Activated T-helper 17 cell treated with anti-CD3 and anti-CD28 coated beads, Interleukin-2, amount 50 U/mL, for 72 hours (primary cell): ENCODE results near the gene GASK1B. TPM values are rescaled to one million over a fixed set of nuclear protein-coding genes. Genes with fewer than 3 reads are reported as not detected.

Experiments used
- ATAC-seq: fragments of 150-1000 bp; cut with Tn5 transposase; replicated peaks from 2 replicates; pipeline ENCODE4 v1.10.0; 2021; ENCODE audit warnings: mild to moderate bottlenecking, moderate library complexity
- H3K27ac Mint-ChIP-seq: one replicate; pipeline ENCODE4 v1.8.0; 2022; ENCODE audit warnings: mixed read lengths
- H3K27me3 Mint-ChIP-seq: one replicate; pipeline ENCODE4 v1.8.0; 2022; ENCODE audit warnings: mixed read lengths
- H3K36me3 Mint-ChIP-seq: one replicate; pipeline ENCODE4 v1.8.0; 2022; ENCODE audit warnings: low read depth, mild to moderate bottlenecking, mixed read lengths
- H3K4me1 Mint-ChIP-seq: one replicate; pipeline ENCODE4 v1.8.0; 2022; ENCODE audit warnings: mixed read lengths
- H3K4me3 Mint-ChIP-seq: one replicate; pipeline ENCODE4 v1.8.0; 2022; ENCODE audit warnings: mild to moderate bottlenecking, mixed read lengths
- H3K9me3 Mint-ChIP-seq: one replicate; pipeline ENCODE4 v1.8.0; 2022; ENCODE audit warnings: mixed read lengths
- total RNA-seq, 2 donors: library from RNA; stranded (reverse); gene quantifications; one replicate each; pipeline ENCODE4 v1.2.3, GENCODE V29; 2022

GASK1B gene
- total RNA-seq, 2 donors from 2014 or later: not detected

DNA sequence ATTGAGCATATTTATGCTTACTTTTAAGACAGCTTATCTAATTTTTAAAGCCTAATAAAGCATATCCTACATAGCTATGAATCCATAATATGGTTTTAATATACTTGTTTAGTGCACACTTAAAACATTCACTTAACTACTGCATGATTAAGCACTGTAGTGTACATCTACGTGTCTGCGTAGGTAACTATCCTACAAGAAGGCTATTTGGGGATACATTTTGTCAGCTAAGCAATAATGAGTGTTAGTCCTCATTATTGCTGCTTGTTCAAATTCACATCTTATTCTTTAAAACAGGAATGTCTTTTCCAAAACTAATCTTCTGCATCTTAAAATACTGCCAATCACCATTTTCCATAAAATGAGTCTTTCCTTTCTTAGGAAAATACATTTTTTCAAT lies 38.6 kb downstream of the GASK1B start:
- no peak overlapping the region for H3K27ac Mint-ChIP-seq
- H3K36me3 Mint-ChIP-seq: no peaks in the 10 kb centered on the region
- no peaks in the 10 kb centered on the region for H3K4me1 Mint-ChIP-seq
- no peaks in the 10 kb centered on the region for H3K9me3 Mint-ChIP-seq
- H3K4me3 Mint-ChIP-seq: no peak overlapping the region
- no peak for ATAC-seq
- no peaks in the 10 kb centered on the region for H3K27me3 Mint-ChIP-seq

DNA sequence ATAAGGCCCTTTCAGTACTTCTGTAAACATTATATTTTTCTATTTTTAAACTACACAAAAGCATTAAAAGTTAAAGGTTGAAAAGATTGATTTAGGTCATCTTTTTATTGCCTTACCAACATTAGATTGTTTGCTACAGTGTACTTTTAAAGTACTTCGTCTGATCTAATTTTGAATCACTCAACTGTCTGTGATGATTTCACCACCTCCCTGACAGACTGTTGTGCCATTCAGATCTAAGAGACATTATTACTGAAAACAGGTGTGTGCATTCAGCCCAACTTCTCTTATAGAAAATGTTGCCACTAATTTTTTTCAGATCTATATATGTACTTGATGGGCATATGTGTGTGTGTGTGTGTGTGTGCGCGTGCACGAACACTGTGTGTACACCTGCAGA lies 39.3 kb downstream of the GASK1B start:
- H3K4me1 Mint-ChIP-seq: no peaks in the 10 kb centered on the region
- ATAC-seq: no peak
- no peaks in the 10 kb centered on the region for H3K36me3 Mint-ChIP-seq
- H3K4me3 Mint-ChIP-seq: no peak overlapping the region
- H3K9me3 Mint-ChIP-seq: no peaks in the 10 kb centered on the region
- no peaks in the 10 kb centered on the region for H3K27me3 Mint-ChIP-seq
- H3K27ac Mint-ChIP-seq: no peak overlapping the region

GRCh38 chr4:158131027-158131426 lies 41.8 kb downstream of the GASK1B start:
- H3K4me3 Mint-ChIP-seq: no peak overlapping the region
- H3K27ac Mint-ChIP-seq: no peak overlapping the region
- H3K9me3 Mint-ChIP-seq: no peaks in the 10 kb centered on the region
- no peaks in the 10 kb centered on the region for H3K27me3 Mint-ChIP-seq
- H3K36me3 Mint-ChIP-seq: no peaks in the 10 kb centered on the region
- no peaks in the 10 kb centered on the region for H3K4me1 Mint-ChIP-seq
- no peak for ATAC-seq

- Mint-ChIP-seq H3K27ac (no peak overlapping the region), H3K4me3 (no peak overlapping the region), H3K27me3 (no peaks in the 10 kb centered on the region), H3K36me3 (no peaks in the 10 kb centered on the region), H3K9me3 (no peaks in the 10 kb centered on the region), H3K4me1 (no peaks in the 10 kb centered on the region)
- ATAC-seq: no peak
Observed at GRCh38 chr4:158130204-158130603, 42.6 kb downstream of the GASK1B start.

GRCh38 chr4:158129694-158130093 lies 43.1 kb downstream of the GASK1B start:
- H3K4me1 Mint-ChIP-seq: no peaks in the 10 kb centered on the region

DNA sequence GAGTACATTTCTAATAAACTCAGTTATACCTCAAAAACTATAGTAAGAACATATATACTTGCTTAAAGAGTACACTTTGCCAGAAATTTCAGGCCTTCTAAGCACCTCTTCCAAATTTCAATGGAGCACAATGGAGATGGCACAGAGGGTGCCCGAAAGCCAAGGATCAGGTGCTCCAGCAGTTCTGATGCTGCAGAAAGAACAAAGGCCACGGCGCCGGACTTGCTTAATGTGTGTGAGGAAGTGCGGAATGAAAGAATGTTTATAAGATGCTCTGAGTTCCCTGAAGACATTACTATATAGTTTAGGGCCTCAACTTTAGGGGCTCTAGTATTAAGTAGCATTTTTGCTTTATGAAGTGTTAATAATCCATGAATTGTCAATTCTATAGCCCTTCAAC lies 44.3 kb downstream of the GASK1B start:
- no peaks in the 10 kb centered on the region for H3K27me3 Mint-ChIP-seq
- no peak overlapping the region for H3K4me3 Mint-ChIP-seq
- H3K4me1 Mint-ChIP-seq: no peaks in the 10 kb centered on the region
- H3K36me3 Mint-ChIP-seq: no peaks in the 10 kb centered on the region
- ATAC-seq: no peak
- no peak overlapping the region for H3K27ac Mint-ChIP-seq
- H3K9me3 Mint-ChIP-seq: no peaks in the 10 kb centered on the region

More at GRCh38 chr4:158129694-158130093, 43.1 kb downstream of the GASK1B start:
- H3K36me3 Mint-ChIP-seq: no peaks in the 10 kb centered on the region
- H3K4me3 Mint-ChIP-seq: no peak overlapping the region
- no peaks in the 10 kb centered on the region for H3K27me3 Mint-ChIP-seq
- H3K9me3 Mint-ChIP-seq: no peaks in the 10 kb centered on the region
- H3K27ac Mint-ChIP-seq: no peak overlapping the region
- ATAC-seq: no peak

- Mint-ChIP-seq H3K4me1 (no peaks in the 10 kb centered on the region), H3K27me3 (no peaks in the 10 kb centered on the region), H3K27ac (no peak overlapping the region), H3K36me3 (no peaks in the 10 kb centered on the region), H3K4me3 (no peak overlapping the region), H3K9me3 (no peaks in the 10 kb centered on the region)
- no peak for ATAC-seq
Observed at GRCh38 chr4:158125310-158125709, 47.5 kb downstream of the GASK1B start.

Other genes starting within 250 kb of the GASK1B start
- under 1 TPM; 0.32 to 0.69 TPM for gene TMEM144, start 37.5 kb upstream of the GASK1B start, total RNA-seq